Measurements from ENCODE around the gene PPP6R3.
"Not testable (repeated sequence)": the region's sequence is repeated elsewhere in the genome, so short reads cannot be mapped to it uniquely, and the experiment has no call there.

Gene PPP6R3

GRCh38 chr11:68531129-68531693 is 70.7 kb downstream of the PPP6R3 start:
- DNase-seq: no peak

GRCh38 chr11:68532727-68533369 is 72.3 kb downstream of the PPP6R3 start:
- DNase-seq: no peak

GRCh38 chr11:68533945-68534344 is 73.4 kb downstream of the PPP6R3 start:
- no peak for DNase-seq

GRCh38 chr11:68535098-68535497 is 74.5 kb downstream of the PPP6R3 start:
- no peak for DNase-seq

- DNase-seq: no peak
Measured at GRCh38 chr11:68536706-68537105, 76.2 kb downstream of the PPP6R3 start.

GRCh38 chr11:68538025-68538424 is 77.5 kb downstream of the PPP6R3 start:
- no peak for DNase-seq

GRCh38 chr11:68539395-68539794 is 78.8 kb downstream of the PPP6R3 start:
- no peak for DNase-seq

- not testable (repeated sequence) for DNase-seq
Measured at GRCh38 chr11:68540504-68540903, 80.0 kb downstream of the PPP6R3 start.

- DNase-seq: no peak
Measured at GRCh38 chr11:68541116-68541515, 80.6 kb downstream of the PPP6R3 start.

- DNase-seq: no peak
Measured at GRCh38 chr11:68541991-68542390, 81.4 kb downstream of the PPP6R3 start.

GRCh38 chr11:68542617-68543016 is 82.1 kb downstream of the PPP6R3 start:
- DNase-seq: no peak

GRCh38 chr11:68543594-68543993 is 83.0 kb downstream of the PPP6R3 start:
- no peak for DNase-seq

- DNase-seq: no peak
Measured at GRCh38 chr11:68545347-68545746, 84.8 kb downstream of the PPP6R3 start.

GRCh38 chr11:68545796-68546195 is 85.2 kb downstream of the PPP6R3 start:
- DNase-seq: no peak

GRCh38 chr11:68546555-68546954 is 86.0 kb downstream of the PPP6R3 start:
- DNase-seq: no peak

- DNase-seq: no peak
Measured at GRCh38 chr11:68549789-68550484, 89.4 kb downstream of the PPP6R3 start.

- DNase-seq: no peak
Measured at GRCh38 chr11:68550485-68550817, 89.9 kb downstream of the PPP6R3 start.

- no peak for DNase-seq
Measured at GRCh38 chr11:68551223-68551622, 90.7 kb downstream of the PPP6R3 start.

GRCh38 chr11:68551777-68552176 is 91.2 kb downstream of the PPP6R3 start:
- no peak for DNase-seq

- no peak for DNase-seq
Measured at GRCh38 chr11:68552542-68552941, 92.0 kb downstream of the PPP6R3 start.

GRCh38 chr11:68560216-68560615 is 99.7 kb downstream of the PPP6R3 start:
- DNase-seq: no peak

- no peak for DNase-seq
Measured at GRCh38 chr11:68563454-68563853, 102.9 kb downstream of the PPP6R3 start.

GRCh38 chr11:68564261-68564660 is 103.7 kb downstream of the PPP6R3 start:
- no peak for DNase-seq

GRCh38 chr11:68565768-68566167 is 105.2 kb downstream of the PPP6R3 start:
- DNase-seq: no peak

- DNase-seq: no peak
Measured at GRCh38 chr11:68567553-68567952, 107.0 kb downstream of the PPP6R3 start.
